HG03159 (cell line): ENCODE data around the gene TRIM46.
A peak's percentile ranks its signal among the peaks of the same experiment; 100 is the strongest.

Source experiments
- ATAC-seq: cut with Tn5 transposase; IDR thresholded peaks from one replicate; pipeline ENCODE4 v1.9.1; 2021; ENCODE audit warnings: mild to moderate bottlenecking, moderate library complexity; ENCODE audit not compliant: unreplicated experiment

Gene TRIM46

GRCh38 chr1:155171836-155172731, 1.6 kb upstream of the TRIM46 start:
- ATAC-seq = peak; percentile 20

GRCh38 chr1:155172732-155173477, 744 bp upstream of the TRIM46 start, which contains the start of gene KRTCAP2:
TSS of gene KRTCAP2 (minus strand) at chr1:155173304. CDS start at chr1:155173224, 80 bp downstream.
- peak; percentile 63 for ATAC-seq

- ATAC-seq = no peak
These were observed 953 bp downstream of the TRIM46 start for GRCh38 chr1:155174324-155175280.

GRCh38 chr1:155175281-155175926, 1.8 kb downstream of the TRIM46 start:
- ATAC-seq = no peak

GRCh38 chr1:155175927-155176371, 2.3 kb downstream of the TRIM46 start:
- ATAC-seq = no peak

- ATAC-seq = no peak
These were observed 3.0 kb downstream of the TRIM46 start for GRCh38 chr1:155176544-155177071.

GRCh38 chr1:155177192-155177917, 3.7 kb downstream of the TRIM46 start:
- ATAC-seq = no peak

GRCh38 chr1:155177918-155178281, 4.3 kb downstream of the TRIM46 start:
- no peak for ATAC-seq

GRCh38 chr1:155178441-155179111, 4.9 kb downstream of the TRIM46 start:
- ATAC-seq = no peak

GRCh38 chr1:155179112-155180031, 5.7 kb downstream of the TRIM46 start:
- no peak for ATAC-seq

GRCh38 chr1:155181371-155182051, 7.9 kb downstream of the TRIM46 start:
- ATAC-seq = no peak

GRCh38 chr1:155182052-155182550, 8.5 kb downstream of the TRIM46 start:
- no peak for ATAC-seq

GRCh38 chr1:155183775-155184221, 10.1 kb downstream of the TRIM46 start:
- ATAC-seq = no peak

- ATAC-seq = no peak
These were observed 10.7 kb downstream of the TRIM46 start for GRCh38 chr1:155184351-155184811.

GRCh38 chr1:155184835-155185782, 11.5 kb downstream of the TRIM46 start:
- peak; percentile 78 for ATAC-seq

- no peak for ATAC-seq
These were observed 12.1 kb downstream of the TRIM46 start for GRCh38 chr1:155185783-155186066.
